Right atrium auricular region (tissue), 2 donors: ENCODE data around the gene C3orf52. TPM values are rescaled to one million over a fixed set of nuclear protein-coding genes. Genes with fewer than 3 reads are reported as not detected.
"Not testable (repeated sequence)": the region's sequence is repeated elsewhere in the genome, so short reads cannot be mapped to it uniquely, and the experiment has no call there.

Experiments used
- DNase-seq: peaks from one replicate; pipeline ENCODE4 v3.0.0-alpha.2; 2019; ENCODE audit warnings: low spot score
- H3K27ac ChIP-seq, 2 donors: fragments of 200-600 bp; sonication (generic); 1 replicate in 1 of 2; 2 replicates in 1 of 2; pipeline ENCODE4 v1.5.1; 2016 to 2019
- H3K27me3 ChIP-seq, 2 donors: fragments of 200-600 bp; sonication (generic); one replicate each; pipeline versions ENCODE4 v1.5.1 to v1.6.0; 2017 to 2019
- H3K36me3 ChIP-seq: fragments of 200-600 bp; sonication (generic); one replicate; pipeline ENCODE4 v1.5.1; 2016
- H3K4me1 ChIP-seq, 2 donors: fragments of 200-600 bp; sonication (generic); one replicate each; pipeline versions ENCODE4 v1.5.1 to v1.6.0; 2017 to 2019
- H3K4me3 ChIP-seq, 2 donors: fragments of 200-600 bp; sonication (generic); 1 replicate in 1 of 2; 2 replicates in 1 of 2; pipeline ENCODE4 v1.5.1; 2017 to 2019; ENCODE audit warnings: mild to moderate bottlenecking in 1 of 2, moderate library complexity in 1 of 2
- H3K9me3 ChIP-seq, 2 donors: fragments of 200-600 bp; sonication (generic); one replicate each; pipeline ENCODE4 v1.5.1; 2019
- total RNA-seq, 2 donors: library from RNA; depleted of rRNA; stranded (reverse); fragments of >200 nt; gene quantifications; one replicate each; pipeline ENCODE4 v1.1.0, GENCODE V29; 2016
- TF ChIP-seq, protein P1 (sequence below), 2 donors: fragments of 200-600 bp; sonication (generic); IDR thresholded peaks; one replicate each; pipeline ENCODE4 v1.5.1; 2019; ENCODE audit warnings: antibody characterized with exemption in 2 of 2

Gene C3orf52, protein sequence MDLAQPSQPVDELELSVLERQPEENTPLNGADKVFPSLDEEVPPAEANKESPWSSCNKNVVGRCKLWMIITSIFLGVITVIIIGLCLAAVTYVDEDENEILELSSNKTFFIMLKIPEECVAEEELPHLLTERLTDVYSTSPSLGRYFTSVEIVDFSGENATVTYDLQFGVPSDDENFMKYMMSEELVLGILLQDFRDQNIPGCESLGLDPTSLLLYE
- 1 to 10 TPM; 1.5 to 1.8 TPM for total RNA-seq

DNA sequence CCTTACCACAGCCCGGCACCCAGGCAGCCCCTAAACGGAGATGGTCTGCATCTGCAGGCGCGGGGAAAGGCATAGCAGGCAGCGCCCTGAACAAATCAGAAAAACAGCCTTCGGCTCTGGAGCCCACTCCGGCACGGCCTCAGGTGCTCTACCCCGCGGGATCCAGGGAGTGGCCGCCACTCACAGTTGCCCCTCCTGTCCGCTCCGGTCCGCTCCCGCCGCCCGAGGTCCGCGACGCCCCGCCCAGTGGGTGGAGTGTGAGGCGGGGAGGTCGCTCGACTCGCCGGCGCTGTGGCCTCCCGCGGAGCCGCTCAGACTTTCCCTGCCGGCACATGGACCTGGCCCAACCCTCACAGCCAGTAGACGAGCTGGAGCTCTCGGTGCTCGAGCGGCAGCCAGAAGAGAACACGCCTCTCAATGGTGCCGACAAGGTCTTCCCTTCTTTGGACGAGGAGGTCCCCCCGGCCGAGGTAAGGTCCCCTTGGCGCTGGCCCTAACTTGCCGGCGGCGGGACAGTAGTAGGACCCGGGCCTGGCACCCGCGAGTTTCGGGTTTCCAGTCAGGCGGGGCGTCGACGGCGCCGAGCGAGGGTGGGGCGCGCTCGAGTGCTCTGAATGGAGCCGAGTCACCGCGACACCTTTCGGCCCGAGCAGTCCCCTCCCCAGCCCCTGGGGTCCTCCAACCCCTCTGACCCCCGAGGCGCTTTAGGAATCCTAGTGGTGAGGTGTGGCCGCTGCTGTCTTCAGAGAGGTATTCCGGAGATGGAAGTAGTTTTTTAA, at the start of gene C3orf52:
Gene C3orf52 (plus strand): TSS at position 314 of the 779 bp plus-strand sequence. CDS start 19 bp downstream, at position 333.
- Histone ChIP-seq H3K4me1 (peaks cover 0 to 21% of the 10 kb centered on the region in 2 donors), H3K27ac (peak within 1 kb of the TSS; percentile 7 to 27), H3K9me3 (no peaks in the 10 kb centered on the region), H3K4me3 (peak within 1 kb of the TSS; percentile 46 to 55), H3K36me3 (no peaks in the 10 kb centered on the region), H3K27me3 (no peaks in the 10 kb centered on the region)
- TF ChIP-seq, protein P1, sequence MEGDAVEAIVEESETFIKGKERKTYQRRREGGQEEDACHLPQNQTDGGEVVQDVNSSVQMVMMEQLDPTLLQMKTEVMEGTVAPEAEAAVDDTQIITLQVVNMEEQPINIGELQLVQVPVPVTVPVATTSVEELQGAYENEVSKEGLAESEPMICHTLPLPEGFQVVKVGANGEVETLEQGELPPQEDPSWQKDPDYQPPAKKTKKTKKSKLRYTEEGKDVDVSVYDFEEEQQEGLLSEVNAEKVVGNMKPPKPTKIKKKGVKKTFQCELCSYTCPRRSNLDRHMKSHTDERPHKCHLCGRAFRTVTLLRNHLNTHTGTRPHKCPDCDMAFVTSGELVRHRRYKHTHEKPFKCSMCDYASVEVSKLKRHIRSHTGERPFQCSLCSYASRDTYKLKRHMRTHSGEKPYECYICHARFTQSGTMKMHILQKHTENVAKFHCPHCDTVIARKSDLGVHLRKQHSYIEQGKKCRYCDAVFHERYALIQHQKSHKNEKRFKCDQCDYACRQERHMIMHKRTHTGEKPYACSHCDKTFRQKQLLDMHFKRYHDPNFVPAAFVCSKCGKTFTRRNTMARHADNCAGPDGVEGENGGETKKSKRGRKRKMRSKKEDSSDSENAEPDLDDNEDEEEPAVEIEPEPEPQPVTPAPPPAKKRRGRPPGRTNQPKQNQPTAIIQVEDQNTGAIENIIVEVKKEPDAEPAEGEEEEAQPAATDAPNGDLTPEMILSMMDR (IDR thresholded peaks at IDR 0.05) = no peak
- DNase-seq = peak; percentile 75

DNA sequence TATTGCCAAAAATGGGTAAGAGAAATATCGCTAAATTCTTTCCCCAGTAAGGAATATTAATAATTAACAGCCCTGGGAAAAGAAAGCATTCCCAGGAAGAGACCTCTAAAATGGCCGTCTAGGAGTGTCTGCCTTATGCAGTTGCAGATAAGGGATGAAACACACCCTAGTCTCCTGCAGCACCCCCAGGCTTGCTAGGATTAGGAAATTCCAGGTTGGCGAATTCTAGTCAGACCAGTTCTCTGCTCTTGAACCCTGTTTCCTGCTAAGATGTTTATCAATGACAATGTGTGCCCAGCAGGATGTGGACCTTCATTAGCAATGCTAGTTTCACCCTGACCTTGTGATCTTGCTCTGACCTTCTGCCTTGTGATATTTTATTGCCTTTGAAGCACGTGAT, 49.0 kb upstream of the C3orf52 start:
- not testable (repeated sequence) for DNase-seq, H3K27me3 ChIP-seq, H3K4me1 ChIP-seq, H3K4me3 ChIP-seq, H3K27ac ChIP-seq, H3K36me3 ChIP-seq, H3K9me3 ChIP-seq

DNA sequence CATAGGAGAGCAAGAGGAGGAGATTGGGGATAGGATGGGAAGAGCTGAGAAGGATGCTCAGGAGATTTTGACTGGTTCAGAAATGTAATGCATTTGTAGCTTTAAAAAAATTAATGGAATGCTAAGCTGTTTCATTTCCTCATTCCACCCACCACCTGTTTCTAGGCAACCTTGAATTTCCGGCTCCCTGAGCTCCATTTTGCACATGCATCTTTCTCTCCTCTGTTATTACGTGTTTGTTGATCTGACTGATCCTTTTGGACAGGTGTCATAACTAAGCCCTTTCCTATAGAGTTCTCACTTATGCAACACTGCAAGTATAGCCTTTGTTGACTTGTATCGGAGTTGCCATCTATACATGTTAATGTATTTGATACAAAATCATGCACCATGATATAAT, 47.3 kb upstream of the C3orf52 start:
- Histone ChIP-seq H3K9me3 (no peaks in the 10 kb centered on the region), H3K36me3 (no peaks in the 10 kb centered on the region), H3K27ac (no peak overlapping the region), H3K27me3 (no peaks in the 10 kb centered on the region), H3K4me3 (no peak overlapping the region), H3K4me1 (no peaks in the 10 kb centered on the region)
- DNase-seq = no peak
- TF ChIP-seq, protein P1 (IDR thresholded peaks at IDR 0.05) = no peak

DNA sequence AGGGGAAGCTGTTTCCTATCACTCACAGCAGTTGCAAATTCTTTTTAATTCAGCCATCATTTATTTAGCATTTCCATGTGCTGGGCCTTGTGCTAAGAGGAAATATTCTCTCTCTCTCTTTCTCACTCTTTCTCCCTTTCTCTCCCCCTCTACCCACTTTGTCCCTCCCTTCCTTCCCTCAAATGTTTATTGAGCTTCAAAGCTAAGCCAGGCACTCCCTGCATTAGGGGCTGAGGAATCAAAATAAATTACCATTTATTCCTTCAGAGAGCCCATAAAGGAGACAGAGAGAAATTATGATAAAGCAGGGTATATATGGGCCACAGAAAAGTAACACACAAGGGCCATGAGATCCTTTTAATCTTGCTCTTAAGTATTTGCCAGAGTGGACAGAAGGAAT, 44.9 kb upstream of the C3orf52 start:
- Histone ChIP-seq H3K4me1 (no peaks in the 10 kb centered on the region), H3K4me3 (no peak overlapping the region), H3K36me3 (no peaks in the 10 kb centered on the region), H3K9me3 (no peaks in the 10 kb centered on the region), H3K27me3 (no peaks in the 10 kb centered on the region), H3K27ac (no peak overlapping the region)
- no peak for DNase-seq
- TF ChIP-seq, protein P1 (IDR thresholded peaks at IDR 0.05) = no peak

DNA sequence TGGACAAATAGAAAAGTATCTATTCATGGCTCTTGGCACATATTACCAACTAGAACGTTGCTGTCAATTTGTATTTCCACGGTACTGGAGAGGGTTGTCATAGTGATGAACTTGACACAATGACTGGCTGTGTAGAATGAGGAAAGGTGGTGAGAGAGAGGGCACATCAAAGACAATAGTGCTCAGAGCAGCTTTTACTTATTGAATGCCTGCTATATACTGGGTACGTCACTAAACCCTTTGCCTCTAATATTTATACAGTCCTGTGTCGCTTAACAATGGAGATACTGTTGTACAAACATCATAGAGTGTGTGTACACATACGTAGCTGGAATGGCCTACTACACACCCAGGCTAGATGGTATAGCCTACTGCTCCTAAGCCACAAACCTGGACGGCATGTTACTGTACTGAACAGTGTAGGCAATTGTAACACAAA, 43.3 kb upstream of the C3orf52 start:
- DNase-seq = no peak
- H3K36me3 ChIP-seq = no peaks in the 10 kb centered on the region
- H3K4me1 ChIP-seq = no peaks in the 10 kb centered on the region
- no peak overlapping the region for H3K4me3 ChIP-seq
- peaks cover 0 to 2% of the 10 kb centered on the region in 2 donors for H3K27me3 ChIP-seq
- H3K27ac ChIP-seq = no peak overlapping the region
- TF ChIP-seq, protein P1 (IDR thresholded peaks at IDR 0.05) = no peak
- H3K9me3 ChIP-seq = no peaks in the 10 kb centered on the region

DNA sequence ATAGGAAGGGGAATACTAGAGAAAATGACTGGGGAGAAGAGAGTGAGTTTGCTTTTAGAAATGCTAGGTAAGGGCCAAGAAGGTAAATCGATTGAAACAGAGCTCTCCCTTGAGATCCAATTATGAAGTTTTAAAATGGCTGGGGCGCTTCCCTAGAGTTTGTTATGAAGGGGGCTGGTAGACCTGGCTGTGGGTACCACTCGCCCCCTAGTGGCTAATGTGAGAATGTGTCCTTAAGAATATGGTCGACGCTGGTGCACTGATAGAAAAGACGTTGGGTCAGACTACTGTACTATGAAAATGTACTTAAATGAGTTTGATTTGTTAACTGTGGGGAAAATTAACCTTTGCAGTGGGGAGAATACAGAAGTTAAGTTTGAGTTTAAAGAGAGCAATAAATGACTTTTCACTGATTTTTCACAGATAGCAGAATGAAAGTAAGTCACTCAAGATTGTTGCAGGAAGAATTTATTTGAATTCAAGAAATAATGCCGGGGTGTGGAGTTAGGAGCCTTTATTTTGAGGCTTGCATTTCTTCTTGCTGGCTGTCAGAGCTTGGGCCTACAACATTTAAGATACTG, 42.5 kb upstream of the C3orf52 start:
- H3K4me1 ChIP-seq = no peaks in the 10 kb centered on the region
- H3K27ac ChIP-seq = no peak overlapping the region
- H3K27me3 ChIP-seq = peaks cover 0 to 4% of the 10 kb centered on the region in 2 donors
- TF ChIP-seq, protein P1 (IDR thresholded peaks at IDR 0.05) = peak; percentile 89 to 93
- DNase-seq = no peak
- no peaks in the 10 kb centered on the region for H3K36me3 ChIP-seq
- no peak overlapping the region for H3K4me3 ChIP-seq
- H3K9me3 ChIP-seq = no peaks in the 10 kb centered on the region
